Liver (tissue), 2 donors: ENCODE results near the gene EYA3.

ENCODE experiments used
- FOXA1 ChIP-seq: IDR thresholded peaks from 2 replicates; pipeline ENCODE4 v1.6.1; 2016; ENCODE audit warnings: antibody characterized with exemption
- YY1 ChIP-seq: IDR thresholded peaks from 2 replicates; pipeline ENCODE4 v1.6.1; 2016; ENCODE audit warnings: antibody characterized with exemption, mild to moderate bottlenecking
- TF ChIP-seq, protein P1 (sequence below): fragments of 150-350 bp; IDR thresholded peaks from 2 replicates; pipeline ENCODE4 v1.5.1; 2017; ENCODE audit warnings: improper control_type of control experiment, low read depth, low read length; ENCODE audit not compliant: missing input control
- TF ChIP-seq, protein P2 (sequence below): IDR thresholded peaks from 2 replicates; pipeline ENCODE4 v1.6.1; 2016; ENCODE audit warnings: antibody characterized with exemption
- TF ChIP-seq, protein P3 (sequence below): IDR thresholded peaks from 2 replicates; pipeline ENCODE4 v1.6.1; 2016; ENCODE audit warnings: antibody characterized with exemption
- donor health status: healthy.

DNA sequence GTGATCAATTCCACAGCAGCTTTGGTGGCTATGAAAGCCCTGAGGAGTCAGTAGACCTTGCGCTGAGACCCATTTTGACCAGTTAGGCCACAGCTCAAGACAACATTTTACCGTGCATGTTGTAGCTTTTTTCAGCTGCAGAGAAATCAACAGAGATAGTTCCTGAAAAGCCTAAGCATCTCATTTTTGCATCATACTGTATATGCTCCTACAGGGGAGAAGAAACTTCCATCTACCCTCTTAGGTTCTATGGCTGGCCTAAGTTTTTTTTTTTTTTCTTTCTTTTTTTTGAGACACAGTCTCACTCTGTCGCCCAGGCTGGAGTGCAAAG, 24.8 kb upstream of the EYA3 start:
- TF ChIP-seq, protein P1, sequence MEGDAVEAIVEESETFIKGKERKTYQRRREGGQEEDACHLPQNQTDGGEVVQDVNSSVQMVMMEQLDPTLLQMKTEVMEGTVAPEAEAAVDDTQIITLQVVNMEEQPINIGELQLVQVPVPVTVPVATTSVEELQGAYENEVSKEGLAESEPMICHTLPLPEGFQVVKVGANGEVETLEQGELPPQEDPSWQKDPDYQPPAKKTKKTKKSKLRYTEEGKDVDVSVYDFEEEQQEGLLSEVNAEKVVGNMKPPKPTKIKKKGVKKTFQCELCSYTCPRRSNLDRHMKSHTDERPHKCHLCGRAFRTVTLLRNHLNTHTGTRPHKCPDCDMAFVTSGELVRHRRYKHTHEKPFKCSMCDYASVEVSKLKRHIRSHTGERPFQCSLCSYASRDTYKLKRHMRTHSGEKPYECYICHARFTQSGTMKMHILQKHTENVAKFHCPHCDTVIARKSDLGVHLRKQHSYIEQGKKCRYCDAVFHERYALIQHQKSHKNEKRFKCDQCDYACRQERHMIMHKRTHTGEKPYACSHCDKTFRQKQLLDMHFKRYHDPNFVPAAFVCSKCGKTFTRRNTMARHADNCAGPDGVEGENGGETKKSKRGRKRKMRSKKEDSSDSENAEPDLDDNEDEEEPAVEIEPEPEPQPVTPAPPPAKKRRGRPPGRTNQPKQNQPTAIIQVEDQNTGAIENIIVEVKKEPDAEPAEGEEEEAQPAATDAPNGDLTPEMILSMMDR, result no peak
- TF ChIP-seq, protein P2, sequence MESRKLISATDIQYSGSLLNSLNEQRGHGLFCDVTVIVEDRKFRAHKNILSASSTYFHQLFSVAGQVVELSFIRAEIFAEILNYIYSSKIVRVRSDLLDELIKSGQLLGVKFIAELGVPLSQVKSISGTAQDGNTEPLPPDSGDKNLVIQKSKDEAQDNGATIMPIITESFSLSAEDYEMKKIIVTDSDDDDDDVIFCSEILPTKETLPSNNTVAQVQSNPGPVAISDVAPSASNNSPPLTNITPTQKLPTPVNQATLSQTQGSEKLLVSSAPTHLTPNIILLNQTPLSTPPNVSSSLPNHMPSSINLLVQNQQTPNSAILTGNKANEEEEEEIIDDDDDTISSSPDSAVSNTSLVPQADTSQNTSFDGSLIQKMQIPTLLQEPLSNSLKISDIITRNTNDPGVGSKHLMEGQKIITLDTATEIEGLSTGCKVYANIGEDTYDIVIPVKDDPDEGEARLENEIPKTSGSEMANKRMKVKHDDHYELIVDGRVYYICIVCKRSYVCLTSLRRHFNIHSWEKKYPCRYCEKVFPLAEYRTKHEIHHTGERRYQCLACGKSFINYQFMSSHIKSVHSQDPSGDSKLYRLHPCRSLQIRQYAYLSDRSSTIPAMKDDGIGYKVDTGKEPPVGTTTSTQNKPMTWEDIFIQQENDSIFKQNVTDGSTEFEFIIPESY, result no peak
- TF ChIP-seq FOXA1 (no peak), YY1 (no peak)
- TF ChIP-seq, protein P3, sequence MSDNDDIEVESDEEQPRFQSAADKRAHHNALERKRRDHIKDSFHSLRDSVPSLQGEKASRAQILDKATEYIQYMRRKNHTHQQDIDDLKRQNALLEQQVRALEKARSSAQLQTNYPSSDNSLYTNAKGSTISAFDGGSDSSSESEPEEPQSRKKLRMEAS, result no peak
